ENCODE measurements around the gene THOC2. TPM values are rescaled to one million over a fixed set of nuclear protein-coding genes. Genes with fewer than 3 reads are reported as not detected.
"Not testable (repeated sequence)": the region's sequence is repeated elsewhere in the genome, so short reads cannot be mapped to it uniquely, and the experiment has no call there.

THOC2 gene
- total and polyA plus RNA-seq, 4 donors: 67.2 to 97.7 (median 78.2) TPM

- no peaks in the 10 kb centered on the region for H3K4me1 ChIP-seq (ENCODE audit: control insufficient read depth, insufficient read depth, low read length)
- no peak overlapping the region for H3K27ac ChIP-seq (ENCODE audit: low read depth, low read length)
- no peak overlapping the region for H3K4me3 ChIP-seq (ENCODE audit: low read depth, low read length)
- WGBS (ENCODE audit: insufficient coverage): 79% methylated on average over 3 of the region's 5 CpGs
- no peak for DNase-seq (ENCODE audit: low read depth in 4 of 6, low spot score in 6 of 6)
- no peaks in the 10 kb centered on the region for H3K9me3 ChIP-seq (ENCODE audit: control insufficient read depth, insufficient read depth, low read length)
- no peaks in the 10 kb centered on the region for H3K27me3 ChIP-seq (ENCODE audit: control insufficient read depth, insufficient read depth, low read length)
- peaks cover 3% of the 10 kb centered on the region for H3K36me3 ChIP-seq (ENCODE audit: control insufficient read depth, insufficient read depth, low read length)
Measured at GRCh38 chrX:123603491-123603890, 129.4 kb downstream of the THOC2 start.

GRCh38 chrX:123601437-123601836, 131.4 kb downstream of the THOC2 start:
- H3K27ac ChIP-seq (ENCODE audit: low read depth, low read length): no peak overlapping the region
- H3K4me3 ChIP-seq (ENCODE audit: low read depth, low read length): no peak overlapping the region
- DNase-seq (ENCODE audit: low read depth in 4 of 6, low spot score in 6 of 6): no peak
- H3K4me1 ChIP-seq (ENCODE audit: control insufficient read depth, insufficient read depth, low read length): no peaks in the 10 kb centered on the region
- H3K36me3 ChIP-seq (ENCODE audit: control insufficient read depth, insufficient read depth, low read length): peaks cover 3% of the 10 kb centered on the region
- no peaks in the 10 kb centered on the region for H3K9me3 ChIP-seq (ENCODE audit: control insufficient read depth, insufficient read depth, low read length)
- H3K27me3 ChIP-seq (ENCODE audit: control insufficient read depth, insufficient read depth, low read length): no peaks in the 10 kb centered on the region
- no CpG with 5 or more reads among the region's 3 CpGs for WGBS (ENCODE audit: insufficient coverage)

DNA sequence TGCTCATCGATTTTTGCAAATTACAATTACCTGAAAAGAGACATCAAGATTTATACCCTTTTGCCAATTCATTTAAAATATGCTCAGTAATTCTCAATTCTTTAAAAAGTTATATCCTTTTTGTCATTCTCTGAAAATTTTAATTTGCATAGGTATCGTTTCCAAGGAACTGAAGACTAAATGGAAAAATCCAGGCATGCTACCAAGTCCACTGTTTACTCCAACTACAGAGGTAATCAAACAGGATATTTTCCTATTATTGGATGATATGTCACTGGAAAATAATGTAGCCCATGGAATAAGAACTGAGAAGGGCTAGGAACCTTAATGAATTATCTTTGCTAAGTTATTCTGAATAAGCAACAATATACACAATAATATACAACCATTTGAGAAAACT, 132.7 kb downstream of the THOC2 start:
- no peak overlapping the region for H3K27ac ChIP-seq (ENCODE audit: low read depth, low read length)
- no peaks in the 10 kb centered on the region for H3K4me1 ChIP-seq (ENCODE audit: control insufficient read depth, insufficient read depth, low read length)
- no peaks in the 10 kb centered on the region for H3K27me3 ChIP-seq (ENCODE audit: control insufficient read depth, insufficient read depth, low read length)
- no CpG with 5 or more reads among the region's 2 CpGs for WGBS (ENCODE audit: insufficient coverage)
- no peak for DNase-seq (ENCODE audit: low read depth in 4 of 6, low spot score in 6 of 6)
- no peak overlapping the region for H3K4me3 ChIP-seq (ENCODE audit: low read depth, low read length)
- no peaks in the 10 kb centered on the region for H3K9me3 ChIP-seq (ENCODE audit: control insufficient read depth, insufficient read depth, low read length)
- H3K36me3 ChIP-seq (ENCODE audit: control insufficient read depth, insufficient read depth, low read length): peaks cover 3% of the 10 kb centered on the region

DNA sequence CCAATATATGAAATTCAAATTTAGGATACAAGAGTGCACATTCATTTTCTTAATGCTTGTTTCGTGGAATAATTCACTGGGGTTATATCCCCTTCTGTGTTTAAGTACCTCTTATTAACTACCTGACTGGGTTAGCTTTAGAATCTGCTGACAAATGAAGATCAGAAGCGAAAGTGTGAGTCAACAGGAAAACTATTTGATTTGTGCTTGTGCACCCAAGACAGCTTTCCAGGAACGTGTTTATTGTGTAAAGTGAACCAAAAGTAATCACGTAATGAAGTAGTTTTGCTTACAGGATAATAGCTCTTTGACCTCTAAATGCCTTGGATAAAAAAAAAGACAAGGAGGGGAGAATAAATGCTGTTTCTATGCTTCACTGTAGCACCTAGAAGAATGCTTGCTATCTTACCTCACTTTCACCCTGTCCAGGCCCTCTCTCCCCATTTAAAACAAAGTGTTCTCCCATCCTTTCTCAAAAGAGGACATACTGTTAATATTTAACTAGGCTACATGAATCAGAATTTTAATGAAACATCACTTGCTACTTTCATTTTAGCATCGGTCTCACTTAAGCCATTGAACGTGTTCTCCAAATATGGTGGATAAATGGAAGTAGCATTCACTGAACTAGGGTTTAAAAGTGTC, 141.9 kb downstream of the THOC2 start:
- H3K4me3 ChIP-seq (ENCODE audit: low read depth, low read length): no peak overlapping the region
- no peaks in the 10 kb centered on the region for H3K27me3 ChIP-seq (ENCODE audit: control insufficient read depth, insufficient read depth, low read length)
- DNase-seq (ENCODE audit: low read depth in 4 of 6, low spot score in 6 of 6): peak in 1 of 6 donors; percentile 6
- no peaks in the 10 kb centered on the region for H3K4me1 ChIP-seq (ENCODE audit: control insufficient read depth, insufficient read depth, low read length)
- H3K36me3 ChIP-seq (ENCODE audit: control insufficient read depth, insufficient read depth, low read length): no peaks in the 10 kb centered on the region
- WGBS (ENCODE audit: insufficient coverage): 48% methylated on average over 3 of the region's 6 CpGs
- no peaks in the 10 kb centered on the region for H3K9me3 ChIP-seq (ENCODE audit: control insufficient read depth, insufficient read depth, low read length)
- no peak overlapping the region for H3K27ac ChIP-seq (ENCODE audit: low read depth, low read length)

DNA sequence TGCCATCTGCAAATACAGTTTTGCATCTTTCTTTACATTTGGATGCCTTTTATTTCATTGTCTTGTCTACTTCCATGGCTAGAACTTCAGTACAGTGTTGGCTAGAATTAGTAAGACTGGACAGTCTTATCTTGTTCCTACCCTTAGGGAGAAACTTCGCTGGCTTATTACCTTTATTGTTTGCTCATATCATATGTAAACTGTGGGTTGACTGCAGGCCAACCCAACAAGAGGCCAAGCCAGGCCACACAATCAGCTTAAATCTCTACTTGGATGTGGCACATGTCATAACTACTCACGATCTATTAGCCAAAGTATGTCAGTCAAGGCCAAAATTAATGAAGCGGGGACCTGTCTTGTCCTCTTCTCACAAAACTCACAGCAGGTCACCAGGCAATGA, 144.1 kb downstream of the THOC2 start:
- H3K27me3 ChIP-seq (ENCODE audit: control insufficient read depth, insufficient read depth, low read length): no peaks in the 10 kb centered on the region
- no peaks in the 10 kb centered on the region for H3K4me1 ChIP-seq (ENCODE audit: control insufficient read depth, insufficient read depth, low read length)
- no peaks in the 10 kb centered on the region for H3K9me3 ChIP-seq (ENCODE audit: control insufficient read depth, insufficient read depth, low read length)
- no peak overlapping the region for H3K4me3 ChIP-seq (ENCODE audit: low read depth, low read length)
- no peaks in the 10 kb centered on the region for H3K36me3 ChIP-seq (ENCODE audit: control insufficient read depth, insufficient read depth, low read length)
- DNase-seq (ENCODE audit: low read depth in 4 of 6, low spot score in 6 of 6): no peak
- WGBS (ENCODE audit: insufficient coverage): no CpG with 5 or more reads among the region's 3 CpGs
- H3K27ac ChIP-seq (ENCODE audit: low read depth, low read length): no peak overlapping the region

GRCh38 chrX:123581586-123581985, 151.3 kb downstream of the THOC2 start:
- no peaks in the 10 kb centered on the region for H3K27me3 ChIP-seq (ENCODE audit: control insufficient read depth, insufficient read depth, low read length)
- no peaks in the 10 kb centered on the region for H3K4me1 ChIP-seq (ENCODE audit: control insufficient read depth, insufficient read depth, low read length)
- no peak overlapping the region for H3K4me3 ChIP-seq (ENCODE audit: low read depth, low read length)
- no CpG with 5 or more reads among the region's 1 CpG for WGBS (ENCODE audit: insufficient coverage)
- H3K9me3 ChIP-seq (ENCODE audit: control insufficient read depth, insufficient read depth, low read length): no peaks in the 10 kb centered on the region
- H3K36me3 ChIP-seq (ENCODE audit: control insufficient read depth, insufficient read depth, low read length): no peaks in the 10 kb centered on the region
- no peak overlapping the region for H3K27ac ChIP-seq (ENCODE audit: low read depth, low read length)
- DNase-seq (ENCODE audit: low read depth in 4 of 6, low spot score in 6 of 6): no peak

- 60% methylated on average over 1 of the region's 1 CpG for WGBS (ENCODE audit: insufficient coverage)
- H3K9me3 ChIP-seq (ENCODE audit: control insufficient read depth, insufficient read depth, low read length): no peaks in the 10 kb centered on the region
- DNase-seq (ENCODE audit: low read depth in 4 of 6, low spot score in 6 of 6): no peak
Measured at GRCh38 chrX:123580792-123581191, 152.1 kb downstream of the THOC2 start.

DNA sequence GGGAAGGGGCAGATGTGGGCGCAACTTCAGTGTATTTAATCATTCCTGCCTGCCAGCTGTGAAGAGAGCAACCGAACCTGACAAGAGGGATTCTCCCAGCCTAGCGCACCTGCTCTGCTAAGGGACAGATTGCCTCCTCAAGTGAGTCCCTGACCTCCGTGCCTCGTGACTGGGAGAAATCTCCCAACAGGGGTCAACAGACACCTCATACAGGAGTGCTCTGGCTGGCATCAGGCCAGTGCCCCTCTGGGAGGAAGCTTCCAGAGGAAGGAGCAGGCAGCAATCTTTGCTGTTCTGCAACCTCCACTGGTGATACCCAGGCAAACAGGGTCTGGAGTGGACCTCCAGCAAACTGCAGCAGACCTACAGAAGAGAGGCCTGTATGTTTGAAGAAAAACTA, 158.8 kb downstream of the THOC2 start:
- WGBS (ENCODE audit: insufficient coverage): 85% methylated on average over 3 of the region's 5 CpGs
- H3K4me1 ChIP-seq (ENCODE audit: control insufficient read depth, insufficient read depth, low read length): not testable (repeated sequence)

More at GRCh38 chrX:123580792-123581191, 152.1 kb downstream of the THOC2 start:
- Histone ChIP-seq H3K27me3 (ENCODE audit: control insufficient read depth, insufficient read depth, low read length) (no peaks in the 10 kb centered on the region), H3K4me3 (ENCODE audit: low read depth, low read length) (no peak overlapping the region), H3K36me3 (ENCODE audit: control insufficient read depth, insufficient read depth, low read length) (no peaks in the 10 kb centered on the region), H3K27ac (ENCODE audit: low read depth, low read length) (no peak overlapping the region), H3K4me1 (ENCODE audit: control insufficient read depth, insufficient read depth, low read length) (no peaks in the 10 kb centered on the region)

GRCh38 chrX:123570011-123570590, 162.8 kb downstream of the THOC2 start:
- Histone ChIP-seq H3K9me3 (ENCODE audit: control insufficient read depth, insufficient read depth, low read length) (no peaks in the 10 kb centered on the region), H3K4me3 (ENCODE audit: low read depth, low read length) (no peak overlapping the region), H3K4me1 (ENCODE audit: control insufficient read depth, insufficient read depth, low read length) (no peaks in the 10 kb centered on the region), H3K36me3 (ENCODE audit: control insufficient read depth, insufficient read depth, low read length) (no peaks in the 10 kb centered on the region), H3K27ac (ENCODE audit: low read depth, low read length) (no peak overlapping the region), H3K27me3 (ENCODE audit: control insufficient read depth, insufficient read depth, low read length) (no peaks in the 10 kb centered on the region)
- no peak for DNase-seq (ENCODE audit: low read depth in 4 of 6, low spot score in 6 of 6)
- 70% methylated on average over 2 of the region's 3 CpGs for WGBS (ENCODE audit: insufficient coverage)

More for the DNA sequence above, 158.8 kb downstream of the THOC2 start:
- H3K9me3 ChIP-seq (ENCODE audit: control insufficient read depth, insufficient read depth, low read length); H3K4me3 ChIP-seq (ENCODE audit: low read depth, low read length); H3K27me3 ChIP-seq (ENCODE audit: control insufficient read depth, insufficient read depth, low read length); H3K36me3 ChIP-seq (ENCODE audit: control insufficient read depth, insufficient read depth, low read length); DNase-seq (ENCODE audit: low read depth in 4 of 6, low spot score in 6 of 6); H3K27ac ChIP-seq (ENCODE audit: low read depth, low read length): not testable (repeated sequence)

GRCh38 chrX:123563167-123563566, 169.7 kb downstream of the THOC2 start:
- 72% methylated on average over 4 of the region's 4 CpGs for WGBS (ENCODE audit: insufficient coverage)
- no peak overlapping the region for H3K4me3 ChIP-seq (ENCODE audit: low read depth, low read length)

More at GRCh38 chrX:123563167-123563566, 169.7 kb downstream of the THOC2 start:
- no peaks in the 10 kb centered on the region for H3K36me3 ChIP-seq (ENCODE audit: control insufficient read depth, insufficient read depth, low read length)
- H3K4me1 ChIP-seq (ENCODE audit: control insufficient read depth, insufficient read depth, low read length): no peaks in the 10 kb centered on the region
- no peak for DNase-seq (ENCODE audit: low read depth in 4 of 6, low spot score in 6 of 6)
- no peak overlapping the region for H3K27ac ChIP-seq (ENCODE audit: low read depth, low read length)
- H3K9me3 ChIP-seq (ENCODE audit: control insufficient read depth, insufficient read depth, low read length): no peaks in the 10 kb centered on the region
- no peaks in the 10 kb centered on the region for H3K27me3 ChIP-seq (ENCODE audit: control insufficient read depth, insufficient read depth, low read length)
